ENCODE data around the gene FBF1. TPM values are rescaled to one million over a fixed set of nuclear protein-coding genes. Genes with fewer than 3 reads are reported as not detected.
A peak's percentile ranks its signal among the peaks of the same experiment; 100 is the strongest.

The FBF1 gene
- total RNA-seq, 1 experiment from 2014 or later = 8.3 TPM

DNA sequence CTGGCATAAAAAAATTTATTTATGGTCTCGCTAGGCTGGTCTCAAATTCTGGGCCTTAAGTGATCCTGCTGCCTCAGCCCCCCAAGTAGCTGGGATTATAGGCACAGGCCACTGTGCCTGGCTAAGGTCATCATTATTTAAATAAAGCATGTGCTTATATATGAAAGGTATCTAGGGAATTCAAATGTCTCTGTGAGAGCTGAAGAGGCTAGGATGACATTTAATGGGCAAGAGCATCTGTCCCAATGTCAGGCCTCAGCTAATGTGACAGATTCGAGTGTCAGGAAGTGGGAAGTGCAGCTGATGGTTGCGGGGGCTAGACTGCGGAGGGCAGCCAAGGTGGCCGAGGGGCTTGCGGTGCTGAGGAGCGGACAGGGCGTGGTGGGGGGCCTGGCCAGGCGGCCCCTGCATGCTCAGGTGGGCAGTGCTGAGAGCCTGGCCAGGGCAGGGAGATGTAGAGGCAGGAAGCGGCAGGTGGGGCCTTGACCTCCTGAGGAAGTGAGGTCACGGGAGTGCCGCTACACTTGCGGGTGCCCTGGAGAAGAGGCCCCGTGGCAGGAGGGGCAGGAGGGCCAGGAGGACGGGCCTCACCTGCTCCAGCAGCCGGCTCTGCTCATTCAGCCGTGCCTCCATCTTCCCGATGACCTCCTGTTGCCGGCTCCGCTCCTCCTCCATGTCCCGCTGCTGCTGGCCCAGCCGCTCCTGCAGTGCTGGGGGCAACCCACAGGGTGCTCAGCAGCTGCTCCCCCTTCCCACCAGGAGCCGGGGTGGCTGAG lies 23.5 kb downstream of the FBF1 start:
- no peak overlapping the region for H3K14ac ChIP-seq (ENCODE audit: insufficient read depth, low read length)
- no peaks in the 10 kb centered on the region for H3K9me3 Mint-ChIP-seq
- no peak overlapping the region for H3K27ac ChIP-seq (ENCODE audit: insufficient read length, low read depth, low read length)
- DNase-seq = no peak
- H3K79me2 ChIP-seq (ENCODE audit: insufficient read depth, low read length) = no peaks in the 10 kb centered on the region
- H3K4me1 ChIP-seq (ENCODE audit: insufficient read depth, low read length) = no peaks in the 10 kb centered on the region
- no peak overlapping the region for H3T11ph ChIP-seq (ENCODE audit: low read length)
- TF ChIP-seq, protein P1, sequence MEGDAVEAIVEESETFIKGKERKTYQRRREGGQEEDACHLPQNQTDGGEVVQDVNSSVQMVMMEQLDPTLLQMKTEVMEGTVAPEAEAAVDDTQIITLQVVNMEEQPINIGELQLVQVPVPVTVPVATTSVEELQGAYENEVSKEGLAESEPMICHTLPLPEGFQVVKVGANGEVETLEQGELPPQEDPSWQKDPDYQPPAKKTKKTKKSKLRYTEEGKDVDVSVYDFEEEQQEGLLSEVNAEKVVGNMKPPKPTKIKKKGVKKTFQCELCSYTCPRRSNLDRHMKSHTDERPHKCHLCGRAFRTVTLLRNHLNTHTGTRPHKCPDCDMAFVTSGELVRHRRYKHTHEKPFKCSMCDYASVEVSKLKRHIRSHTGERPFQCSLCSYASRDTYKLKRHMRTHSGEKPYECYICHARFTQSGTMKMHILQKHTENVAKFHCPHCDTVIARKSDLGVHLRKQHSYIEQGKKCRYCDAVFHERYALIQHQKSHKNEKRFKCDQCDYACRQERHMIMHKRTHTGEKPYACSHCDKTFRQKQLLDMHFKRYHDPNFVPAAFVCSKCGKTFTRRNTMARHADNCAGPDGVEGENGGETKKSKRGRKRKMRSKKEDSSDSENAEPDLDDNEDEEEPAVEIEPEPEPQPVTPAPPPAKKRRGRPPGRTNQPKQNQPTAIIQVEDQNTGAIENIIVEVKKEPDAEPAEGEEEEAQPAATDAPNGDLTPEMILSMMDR (conservative IDR thresholded peaks at IDR 0.05) = no peak
- H3K4ac ChIP-seq (ENCODE audit: low read depth, low read length) = no peak overlapping the region
- WGBS (ENCODE audit: extremely low coverage, insufficient read length, low lambda C conversion rate) = no CpG with 5 or more reads among the region's 23 CpGs
- H3K4me1 Mint-ChIP-seq = no peaks in the 10 kb centered on the region
- H3K9ac ChIP-seq (ENCODE audit: extremely low read depth, insufficient read length, low read length) = no peak overlapping the region
- no peak overlapping the region for H2BK5ac ChIP-seq (ENCODE audit: insufficient read length, low read length)
- H3K4me3 Mint-ChIP-seq = no peak overlapping the region
- no peak overlapping the region for H2BK15ac ChIP-seq (ENCODE audit: low read depth, low read length)
- H2AK5ac ChIP-seq (ENCODE audit: insufficient read length, low read length) = no peak overlapping the region
- no peaks in the 10 kb centered on the region for H3K27me3 ChIP-seq (ENCODE audit: insufficient read depth, low read length)
- no peak overlapping the region for H4K91ac ChIP-seq (ENCODE audit: insufficient read length, low read depth, low read length)
- no peak overlapping the region for H4K8ac ChIP-seq (replicated peaks; ENCODE audit: insufficient read length, low read depth, low read length)
- no peak overlapping the region for H2AFZ ChIP-seq (ENCODE audit: low read length)
- H2BK20ac ChIP-seq (ENCODE audit: low read depth, low read length, poor library complexity, severe bottlenecking) = no peak overlapping the region
- no peak overlapping the region for H4K5ac ChIP-seq (ENCODE audit: insufficient read length, low read depth, low read length)
- H3K27ac Mint-ChIP-seq = peak overlapping the region in 1 of 3 experiments; percentile 23; a peak in 2 of 7 replicates
- H3K23me2 ChIP-seq (ENCODE audit: insufficient read length, low read depth, low read length, poor library complexity, severe bottlenecking) = no peaks in the 10 kb centered on the region
- H3K4me2 ChIP-seq (ENCODE audit: insufficient read depth, insufficient read length, low read length) = no peak overlapping the region
- no peak overlapping the region for H3K23ac ChIP-seq (ENCODE audit: insufficient read length, low read depth, low read length)
- no peak overlapping the region for H2BK120ac ChIP-seq (ENCODE audit: low read depth, low read length, poor library complexity, severe bottlenecking)
- no peaks in the 10 kb centered on the region for H4K20me1 ChIP-seq (ENCODE audit: control insufficient read depth, insufficient read depth, insufficient read length)
- no peaks in the 10 kb centered on the region for H3K79me1 ChIP-seq (ENCODE audit: insufficient read depth, low read depth, low read length, poor library complexity, severe bottlenecking)
- no peaks in the 10 kb centered on the region for H3K27me3 Mint-ChIP-seq (ENCODE audit: low read depth)
- H3K36me3 Mint-ChIP-seq (ENCODE audit: insufficient read depth in 1 of 3, low read depth in 3 of 3) = peaks cover 2 to 19% (median 4%) of the 10 kb centered on the region in 3 experiments; a peak in 6 of 7 replicates
- H2BK12ac ChIP-seq (ENCODE audit: insufficient read length, low read depth, low read length) = no peak overlapping the region
- H3K18ac ChIP-seq (ENCODE audit: insufficient read length, low read depth, low read length) = no peak overlapping the region
- H3K9me3 ChIP-seq (ENCODE audit: control insufficient read depth, low read depth, low read length) = no peaks in the 10 kb centered on the region
- H3K56ac ChIP-seq (ENCODE audit: insufficient read length, low read depth, low read length) = no peak overlapping the region

Data from H9 (cell line).